PC-9 (cell line): ENCODE results near the gene FGF7.

Source experiments
- CTCF ChIP-seq: fragments of 200-600 bp; sonication (generic); conservative IDR thresholded peaks from 2 replicates; pipeline ENCODE4 v1.6.1; 2017; ENCODE audit warnings: mixed run types, antibody characterized with exemption, mild to moderate bottlenecking, moderate library complexity
- EZH2 ChIP-seq: fragments of 200-600 bp; sonication (generic); IDR thresholded peaks from 2 replicates; pipeline ENCODE4 v1.8.0; 2017; ENCODE audit warnings: antibody characterized with exemption, low read depth

DNA sequence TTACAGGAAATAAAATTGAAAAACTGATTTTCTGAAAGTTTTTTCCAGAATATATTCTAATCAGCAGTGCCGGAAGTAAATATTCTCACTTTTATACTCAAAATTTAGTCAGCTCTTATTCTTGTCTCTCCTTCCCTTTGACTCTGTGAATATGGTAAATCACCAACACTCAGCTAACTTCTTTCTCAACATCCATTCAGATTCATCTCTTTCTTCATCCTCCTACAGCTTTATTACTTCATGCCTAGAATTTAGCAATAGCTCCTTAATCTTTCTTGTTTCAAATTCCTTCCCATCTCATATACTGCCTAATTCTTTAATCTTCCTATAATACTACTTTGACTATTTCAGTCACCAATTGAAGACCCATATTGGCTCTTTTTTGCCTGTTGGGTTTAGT, 67.9 kb downstream of the FGF7 start:
- TF ChIP-seq CTCF (no peak), EZH2 (no peak)
